SW 1271 (cell line): ENCODE data around the gene SEMA3F.

Experiments used
- DNase-seq, 2 experiments: peaks; one replicate each; lab custom pipeline; 2025; lab: John Stamatoyannopoulos, UW

SEMA3F gene

GRCh38 chr3:50154840-50155490 is at the start of gene SEMA3F:
TSS of gene SEMA3F (plus strand) at chr3:50155324. CDS start at chr3:50159623, 4,299 bp downstream.
- DNase-seq = no peak

- DNase-seq = no peak
Measured at GRCh38 chr3:50111757-50112156, 43.4 kb upstream of the SEMA3F start.

- DNase-seq = no peak
Measured at GRCh38 chr3:50112462-50112861, 42.7 kb upstream of the SEMA3F start.

GRCh38 chr3:50117120-50117519 is 38.0 kb upstream of the SEMA3F start:
- no peak for DNase-seq

- no peak for DNase-seq
Measured at GRCh38 chr3:50118237-50118636, 36.9 kb upstream of the SEMA3F start.

GRCh38 chr3:50119786-50120185 is 35.3 kb upstream of the SEMA3F start:
- no peak for DNase-seq

DNA sequence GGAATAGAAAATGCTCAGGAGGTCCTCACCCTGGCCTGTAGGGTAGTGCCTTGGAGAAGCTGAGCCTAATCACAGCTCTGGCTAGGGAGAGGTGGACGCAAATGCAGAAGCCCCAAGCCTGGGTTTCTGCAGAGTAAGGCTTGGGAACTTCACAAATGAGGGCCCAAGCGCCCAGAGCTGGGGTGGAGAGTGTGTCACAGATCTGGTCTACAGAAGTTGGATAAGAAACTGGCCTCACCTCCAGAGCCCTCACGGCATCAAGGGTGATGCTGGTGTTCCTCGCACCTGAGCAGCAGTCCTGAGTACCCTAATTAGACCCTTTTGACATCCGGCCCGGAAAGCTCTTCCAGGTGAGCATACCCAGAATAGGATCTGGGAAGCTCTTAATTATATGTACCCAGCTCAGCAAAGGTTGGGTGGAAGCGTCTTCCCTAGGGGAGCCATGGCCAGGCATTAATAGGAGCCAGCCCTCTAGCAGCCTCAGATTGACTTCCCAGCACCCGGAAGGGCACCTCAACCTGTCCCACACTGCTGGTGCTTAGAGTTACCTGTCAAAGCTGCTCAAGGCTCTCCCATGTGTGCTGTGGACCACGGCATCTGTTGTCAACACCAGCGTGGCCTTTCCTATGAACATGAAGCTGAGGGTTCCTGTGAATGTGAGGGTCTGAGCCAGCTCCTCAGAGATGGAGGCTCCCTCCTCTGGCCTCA is 34.6 kb upstream of the SEMA3F start:
- no peak for DNase-seq

GRCh38 chr3:50121072-50122032 is 33.8 kb upstream of the SEMA3F start:
- peak in 1 of 2 experiments; percentile 49 for DNase-seq

DNA sequence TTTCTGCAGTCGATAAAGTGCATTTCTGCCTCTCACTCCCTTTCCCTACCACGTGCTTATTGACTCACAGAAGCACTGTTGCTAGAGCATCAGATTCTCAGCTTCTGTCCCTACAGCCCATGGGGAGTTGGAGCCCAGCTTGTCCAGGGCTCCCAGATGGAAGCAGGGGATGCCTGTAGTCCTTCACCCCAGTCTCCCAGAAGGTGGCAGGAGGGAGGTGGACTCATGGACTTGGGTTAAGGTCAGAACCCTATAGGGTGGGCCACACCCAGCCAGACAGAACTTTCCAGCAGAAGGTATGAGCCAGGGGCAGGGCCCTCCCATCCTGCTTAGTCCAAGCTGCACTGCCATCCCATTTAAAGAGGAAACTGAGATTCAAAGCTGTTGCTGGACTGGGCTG is 33.1 kb upstream of the SEMA3F start:
- DNase-seq = no peak

DNA sequence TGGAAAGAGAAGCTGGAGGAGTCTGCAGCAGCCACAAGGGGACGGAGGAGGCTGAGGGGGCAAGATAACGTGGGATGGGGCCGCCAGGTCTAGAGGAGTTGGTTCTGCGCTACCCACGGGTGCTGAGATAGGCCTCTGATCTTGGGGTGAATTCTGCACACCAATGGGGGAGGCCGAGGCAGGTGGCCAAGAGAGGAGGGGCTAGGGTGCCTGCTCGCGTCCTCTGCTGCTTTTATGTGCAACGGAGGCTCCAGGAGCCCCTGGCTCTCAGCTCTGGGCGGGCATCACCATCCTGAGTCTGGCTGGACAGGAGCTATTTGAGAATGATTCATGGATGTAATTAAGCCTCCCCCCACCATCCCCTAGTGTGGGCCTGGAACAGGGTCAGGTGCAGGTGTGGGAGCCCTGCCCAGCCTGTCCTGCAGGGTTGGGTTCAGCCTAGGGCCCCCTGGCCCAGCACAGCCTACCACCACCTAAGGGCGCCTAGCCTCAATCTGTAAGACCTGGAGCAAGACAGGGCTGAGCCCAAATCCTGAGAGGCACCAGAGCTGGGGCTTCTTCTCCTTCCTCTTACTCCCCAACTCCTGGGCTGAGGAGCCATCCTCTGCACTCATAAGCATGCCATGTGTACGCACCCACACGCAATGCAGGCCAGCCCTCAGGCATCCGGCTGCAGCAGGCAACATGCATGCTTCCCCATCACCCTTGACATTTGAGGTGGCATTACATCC is 32.3 kb upstream of the SEMA3F start:
- DNase-seq = no peak

- no peak for DNase-seq
Measured at GRCh38 chr3:50123394-50124051, 31.6 kb upstream of the SEMA3F start.

GRCh38 chr3:50124052-50124799 is 30.9 kb upstream of the SEMA3F start:
- DNase-seq = no peak

GRCh38 chr3:50124800-50125178 is 30.3 kb upstream of the SEMA3F start:
- DNase-seq = no peak

GRCh38 chr3:50125541-50126286 is 29.4 kb upstream of the SEMA3F start:
- DNase-seq = no peak

GRCh38 chr3:50126287-50127211 is 28.6 kb upstream of the SEMA3F start:
- DNase-seq = no peak

- no peak for DNase-seq
Measured at GRCh38 chr3:50127251-50127691, 27.9 kb upstream of the SEMA3F start.

DNA sequence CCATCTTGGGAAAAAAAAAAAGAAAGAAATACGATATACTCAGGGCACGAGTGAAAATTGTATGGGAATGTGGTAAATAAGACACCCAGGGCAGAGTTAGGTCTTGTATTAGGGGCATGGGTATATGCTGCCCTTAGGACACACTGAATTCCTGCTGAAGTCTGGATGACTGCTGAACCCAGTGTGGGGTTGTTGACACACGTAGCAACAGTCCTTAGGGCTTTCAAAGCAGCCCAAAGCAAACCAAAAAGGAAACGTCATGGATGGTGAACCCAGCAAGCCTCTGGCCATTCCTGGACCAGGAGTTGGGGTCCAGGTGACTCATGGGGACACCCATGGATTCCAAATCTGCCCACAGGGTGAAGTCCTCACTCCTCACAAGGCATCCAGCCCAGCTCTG is 27.1 kb upstream of the SEMA3F start:
- no peak for DNase-seq

DNA sequence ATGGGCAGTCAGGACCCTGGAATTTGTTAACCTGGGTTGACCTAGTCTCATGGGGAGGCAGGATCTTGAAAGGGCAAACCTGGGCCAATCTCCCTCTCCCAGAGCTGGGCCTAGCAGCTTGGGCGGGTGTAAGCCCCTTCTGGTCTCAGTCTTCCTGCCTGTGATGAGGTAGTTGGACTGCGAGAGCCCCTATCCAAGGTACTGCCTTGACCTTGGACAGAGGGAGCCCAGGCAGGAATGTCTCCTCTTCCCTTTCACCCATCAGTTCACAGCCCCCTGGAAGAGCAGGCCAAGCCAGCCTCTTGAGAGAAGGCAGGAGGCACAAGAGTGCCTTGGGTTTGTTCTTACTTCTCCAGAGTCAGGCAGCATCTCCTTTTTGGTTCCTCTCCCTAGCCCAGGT is 24.7 kb upstream of the SEMA3F start:
- no peak for DNase-seq
